HepG2 (cell line): ENCODE measurements around the gene KCNF1. TPM values are rescaled to one million over a fixed set of nuclear protein-coding genes. Genes with fewer than 3 reads are reported as not detected.
A peak's percentile ranks its signal among the peaks of the same experiment; 100 is the strongest.

Experiments used
- ARNT ChIP-seq: fragments of 450-650 bp; IDR thresholded peaks from 2 replicates; pipeline ENCODE4 v1.6.1; 2017
- ATF4 ChIP-seq, 2 experiments: fragments of 450-650 bp in 1 of 2; sonication (generic) in 1 of 2; formaldehyde crosslinking; IDR thresholded peaks; 2 replicates each; pipeline versions ENCODE4 v1.5.0 to v1.8.0; 2020 to 2022; ENCODE audit warnings: mild to moderate bottlenecking in 1 of 2, missing genetic modification reagents in 1 of 2
- CC2D1A ChIP-seq: sonication (generic); formaldehyde crosslinking; IDR thresholded peaks from 2 replicates; pipeline ENCODE4 v1.8.1; 2023; ENCODE audit warnings: mild to moderate bottlenecking, missing genetic modification reagents
- FOXP4 ChIP-seq: sonication (generic); formaldehyde crosslinking; IDR thresholded peaks from 2 replicates; pipeline ENCODE4 v1.4.0; 2020; ENCODE audit warnings: missing genetic modification reagents
- HDAC6 ChIP-seq: fragments of 200-600 bp; sonication (generic); IDR thresholded peaks from 2 replicates; pipeline ENCODE4 v1.7.0; 2017; ENCODE audit warnings: mild to moderate bottlenecking, antibody characterized with exemption, low read length, low read depth
- MBNL3 ChIP-seq: fragments of 250-450 bp; sonication (Bioruptor Pico); conservative IDR thresholded peaks from 2 replicates; pipeline ENCODE4 v1.8.0; 2022; ENCODE audit warnings: mild to moderate bottlenecking, inconsistent platforms
- NR2F2 ChIP-seq: IDR thresholded peaks from 2 replicates; pipeline ENCODE4 v1.6.1; 2012; ENCODE audit warnings: low read depth, inconsistent platforms, borderline replicate concordance
- PBX2 ChIP-seq: IDR thresholded peaks from 2 replicates; pipeline ENCODE4 v1.6.1; 2016; ENCODE audit warnings: control low read depth
- SPEN ChIP-seq: sonication (generic); formaldehyde crosslinking; IDR thresholded peaks from 2 replicates; pipeline ENCODE4 v1.5.1; 2020; ENCODE audit warnings: low read depth, mild to moderate bottlenecking, missing genetic modification reagents
- TFE3 ChIP-seq: IDR thresholded peaks from 2 replicates; pipeline ENCODE4 v1.6.1; 2016
- WIZ ChIP-seq: sonication (generic); formaldehyde crosslinking; IDR thresholded peaks from 2 replicates; pipeline ENCODE4 v1.5.1; 2020; ENCODE audit warnings: mild to moderate bottlenecking, missing genetic modification reagents
- ZBTB26 ChIP-seq: IDR thresholded peaks from 2 replicates; pipeline ENCODE4 v1.6.1; 2016; ENCODE audit warnings: missing compliant biosample characterization, missing genetic modification reagents, borderline replicate concordance
- ZNF264 ChIP-seq: sonication (generic); formaldehyde crosslinking; IDR thresholded peaks from 2 replicates; pipeline ENCODE4 v1.4.0; 2020; ENCODE audit warnings: missing genetic modification reagents
- ZNF3 ChIP-seq: IDR thresholded peaks from 2 replicates; pipeline ENCODE4 v1.7.0; 2017; ENCODE audit warnings: inconsistent platforms
- ZNF414 ChIP-seq: sonication (generic); formaldehyde crosslinking; IDR thresholded peaks from 2 replicates; pipeline ENCODE4 v1.5.0; 2020; ENCODE audit warnings: missing genetic modification reagents
- ZNF574 ChIP-seq: sonication (generic); formaldehyde crosslinking; IDR thresholded peaks from 2 replicates; pipeline ENCODE4 v1.4.0; 2020; ENCODE audit warnings: missing genetic modification reagents
- ZNF607 ChIP-seq: sonication (generic); formaldehyde crosslinking; IDR thresholded peaks from 2 replicates; pipeline ENCODE4 v1.5.1; 2020; ENCODE audit warnings: missing genetic modification reagents, mild to moderate bottlenecking, borderline replicate concordance
- polyA plus RNA-seq, 8 experiments: library from polyadenylated mRNA; depleted of rRNA in 3 of 8; stranded (reverse) in 7 of 8; unstranded in 1 of 8; fragments of >200 nt; fragmentation: Illumina TruSeq in 4 of 8; extraction: Trizol in 4 of 8; gene quantifications; 2 replicates each; pipeline versions ENCODE4 v1.2.1 to v1.2.3, GENCODE V29; 2011 to 2016; ENCODE audit warnings: low read depth in 4 of 8, missing spikeins in 1 of 8, mixed read lengths in 1 of 8; ENCODE audit not compliant: insufficient read depth in 1 of 8
- total RNA-seq, 5 experiments: library from RNA; depleted of rRNA; stranded (reverse); fragments of >200 nt; fragmentation: Illumina TruSeq; extraction: Trizol; gene quantifications; 2 replicates each; pipeline ENCODE4 v1.2.3, GENCODE V29; 2016; ENCODE audit warnings: low read depth in 1 of 5

KCNF1 gene
- total and polyA plus RNA-seq, 2 of the 13 experiments (the other 11 are each of a cell fraction or from before 2014, with no cell fraction given), result 0.09 to 0.12 TPM

- TF ChIP-seq FOXP4 (CRISPR knock-in tag), result peak; percentile 98
- TF ChIP-seq ZBTB26 (CRISPR knock-in tag), result peak; percentile 73; the same call in 1 of the 2 replicates
- TF ChIP-seq TFE3 (CRISPR knock-in tag), result peak; percentile 88
- no peak for TF ChIP-seq ARNT
- no peak; the same call in 1 of the 2 replicates for TF ChIP-seq ZNF607 (CRISPR knock-in tag)
- peak; percentile 67 for TF ChIP-seq ZNF574
- TF ChIP-seq MBNL3, result no peak
- TF ChIP-seq CC2D1A (CRISPR knock-in tag), result no peak
- no peak; the same call in 1 of the 2 replicates for TF ChIP-seq ZNF3 (CRISPR knock-in tag)
- peak in 1 of 2 experiments; percentile 82; a peak in 2 of 4 replicates for TF ChIP-seq ATF4 (CRISPR knock-in tag; IDR thresholded peaks at IDR 0.05)
- peak; percentile 88 for TF ChIP-seq NR2F2
- TF ChIP-seq WIZ (CRISPR knock-in tag), result peak; percentile 59; the same call in 1 of the 2 replicates
- TF ChIP-seq ZNF414 (CRISPR knock-in tag), result no peak
- no peak for TF ChIP-seq HDAC6
- no peak for TF ChIP-seq PBX2
- TF ChIP-seq ZNF264 (CRISPR knock-in tag), result peak; percentile 52; the same call in 1 of the 2 replicates
- TF ChIP-seq SPEN (CRISPR knock-in tag), result peak; percentile 56; the same call in 1 of the 2 replicates
Observed at GRCh38 chr2:10935953-10936942, 24.5 kb downstream of the KCNF1 start (continued).
